Ovary (tissue), 9 donors: ENCODE results near the gene PRR35. TPM values are rescaled to one million over a fixed set of nuclear protein-coding genes. Genes with fewer than 3 reads are reported as not detected.

Source experiments
- DNase-seq, 5 donors: peaks; one replicate each; pipeline ENCODE4 v3.0.0-alpha.2; 2019 to 2020
- H3K27ac ChIP-seq, 2 donors: fragments of 200-600 bp; one replicate each; pipeline versions ENCODE4 v1.5.1 to v1.8.0; 2019 to 2022
- H3K27me3 ChIP-seq: fragments of 200-600 bp; one replicate; pipeline ENCODE4 v1.8.0; 2022
- H3K36me3 ChIP-seq: fragments of 200-600 bp; sonication (generic); one replicate; pipeline ENCODE4 v1.5.1; 2019
- H3K4me1 ChIP-seq: one replicate; pipeline ENCODE4 v1.8.1; 2013; ENCODE audit warnings: mild to moderate bottlenecking, moderate library complexity; ENCODE audit not compliant: insufficient read depth
- H3K4me3 ChIP-seq: fragments of 200-600 bp; sonication (generic); one replicate; pipeline ENCODE4 v1.5.1; 2017
- H3K9me3 ChIP-seq, 2 donors: fragments of 200-600 bp in 1 of 2; sonication (generic) in 1 of 2; one replicate each; pipeline versions ENCODE4 v1.5.1 to v1.8.1; 2013 to 2019; ENCODE audit warnings: mild to moderate bottlenecking in 1 of 2, moderate library complexity in 1 of 2
- CTCF ChIP-seq, 3 donors: fragments of 450-650 bp in 2 of 3; fragments of 200-600 bp in 1 of 3; IDR thresholded peaks; one replicate each; pipeline versions ENCODE4 v1.5.1 to v1.8.0; 2016 to 2022; ENCODE audit warnings: antibody characterized with exemption in 3 of 3, mild to moderate bottlenecking in 1 of 3
- EP300 ChIP-seq: sonication (generic); formaldehyde crosslinking; IDR thresholded peaks from one replicate; pipeline ENCODE4 v1.6.1; 2017; ENCODE audit warnings: antibody characterized with exemption
- POLR2A ChIP-seq: fragments of 450-650 bp; IDR thresholded peaks from one replicate; pipeline ENCODE4 v1.6.1; 2017; ENCODE audit warnings: antibody characterized with exemption, mild to moderate bottlenecking, moderate library complexity
- WGBS, 3 donors: extraction: QIAGEN DNeasy Blood & Tissue Kit in 1 of 3; methylation state at CpG; one replicate each; pipeline versions ENCODE4 v1.1.5 to v1.1.7; 2013 to 2017; 5-methylcytosine and 5-hydroxymethylcytosine counted together
- intact Hi-C, 4 donors: fragments of 100-400 bp; cut with DNase I; formaldehyde crosslinking; loops; one replicate each; pipeline versions ENCODE4 v1.11.0 to v1.15.1; 2022 to 2023
- polyA plus RNA-seq, 2 donors: library from polyadenylated mRNA; stranded (reverse); fragments of 200-250 nt in 1 of 2; fragments of 350-450 nt in 1 of 2; fragmentation: Illumina TruSeq in 1 of 2; extraction: RNeasy Lipid Tissue Mini Kit (QIAGEN cat#74804) in 1 of 2; gene quantifications; one replicate each; pipeline ENCODE4 v1.2.3, GENCODE V29; 2013 to 2014
- total RNA-seq, 7 donors: library from RNA; depleted of rRNA in 2 of 7; stranded (reverse); fragments of >200 nt in 2 of 7; fragmentation: NEBNext Ultra II Directional in 3 of 7; extraction: Animal tissue kit (Norgen Biotek cat#: 25700) in 3 of 7; gene quantifications; one replicate each; pipeline versions ENCODE4 v1.1.0 to v1.2.4, GENCODE V29; 2016 to 2023
- donor health status: DM: no; HTN: no; CAD: no; lungs with moderate emphysema.
- donor health status: DM: no; HTN: no; CAD: no.
- donor health status: Bipolar disorder and iron deficiency.
- donor health status: DM: yes; HTN: yes; CAD: no.
- donor health status: DM: no; HTN: no; CAD: no.
- donor health status: DM: yes; HTN: yes; CAD: no.

PRR35 gene
- total and polyA plus RNA-seq, 9 donors = not detected

GRCh38 chr16:598823-599739, 38.9 kb downstream of the PRR35 start:
- 95 to 97% (median 95%) methylated on average over 41 to 43 of the region's 43 CpGs for WGBS, 3 donors

GRCh38 chr16:600781-601180, 40.6 kb downstream of the PRR35 start:
- no peaks in the 10 kb centered on the region for H3K27me3 ChIP-seq
- intact Hi-C loops = loop anchor here in 1 of 4 donors (5.0 kb wide), 1 partner anchor 328 kb away; no protein-coding TSS in a partner anchor
- TF ChIP-seq EP300 = no peak
- TF ChIP-seq POLR2A = no peak
- TF ChIP-seq CTCF (IDR thresholded peaks at IDR 0.05) = no peak
- H3K4me3 ChIP-seq = no peak overlapping the region
- H3K27ac ChIP-seq = no peak overlapping the region
- no peaks in the 10 kb centered on the region for H3K9me3 ChIP-seq
- no peaks in the 10 kb centered on the region for H3K36me3 ChIP-seq
- no peaks in the 10 kb centered on the region for H3K4me1 ChIP-seq
- DNase-seq = no peak
- WGBS, 3 donors = 54 to 58% (median 54%) methylated on average over 7 of the region's 7 CpGs

More at GRCh38 chr16:598823-599739, 38.9 kb downstream of the PRR35 start:
- TF ChIP-seq CTCF (IDR thresholded peaks at IDR 0.05) = no peak
- TF ChIP-seq EP300 = no peak
- no peak for TF ChIP-seq POLR2A
- Histone ChIP-seq H3K4me1 (no peaks in the 10 kb centered on the region), H3K36me3 (no peaks in the 10 kb centered on the region), H3K27me3 (no peaks in the 10 kb centered on the region), H3K9me3 (no peaks in the 10 kb centered on the region), H3K27ac (no peak overlapping the region), H3K4me3 (no peak overlapping the region)
- DNase-seq = no peak
- intact Hi-C loops = no loop called here

GRCh38 chr16:603933-604332, 43.7 kb downstream of the PRR35 start:
- Histone ChIP-seq H3K27ac (no peak overlapping the region), H3K4me1 (no peaks in the 10 kb centered on the region), H3K4me3 (no peak overlapping the region), H3K27me3 (no peaks in the 10 kb centered on the region), H3K36me3 (no peaks in the 10 kb centered on the region), H3K9me3 (no peaks in the 10 kb centered on the region)
- TF ChIP-seq POLR2A (no peak), CTCF (IDR thresholded peaks at IDR 0.05) (no peak), EP300 (no peak)
- intact Hi-C loops = loop anchor here in 1 of 4 donors (5.0 kb wide), 1 partner anchor 332 kb away; no protein-coding TSS in a partner anchor
- DNase-seq = no peak
- 76 to 82% (median 81%) methylated on average over 5 of the region's 5 CpGs for WGBS, 3 donors

GRCh38 chr16:606656-607307, 46.6 kb downstream of the PRR35 start:
- no peak for DNase-seq
- H3K9me3 ChIP-seq = no peaks in the 10 kb centered on the region
- no peak overlapping the region for H3K27ac ChIP-seq
- no peaks in the 10 kb centered on the region for H3K27me3 ChIP-seq
- no peak overlapping the region for H3K4me3 ChIP-seq
- no peaks in the 10 kb centered on the region for H3K4me1 ChIP-seq
- WGBS, 3 donors = 95 to 97% (median 95%) methylated on average over 16 to 22 of the region's 22 CpGs
- no peaks in the 10 kb centered on the region for H3K36me3 ChIP-seq
- TF ChIP-seq EP300 = no peak
- intact Hi-C loops = no loop called here
